Right forelimb (tissue), 1 donor: ENCODE measurements around the gene ZCCHC4.
A peak's percentile ranks its signal among the peaks of the same experiment; 100 is the strongest.
"Not testable (repeated sequence)": the region's sequence is repeated elsewhere in the genome, so short reads cannot be mapped to it uniquely, and the experiment has no call there.

ENCODE experiments used
- DNase-seq: peaks from one replicate; pipeline ENCODE4 v3.0.0-alpha.2; 2018

Gene ZCCHC4

DNA sequence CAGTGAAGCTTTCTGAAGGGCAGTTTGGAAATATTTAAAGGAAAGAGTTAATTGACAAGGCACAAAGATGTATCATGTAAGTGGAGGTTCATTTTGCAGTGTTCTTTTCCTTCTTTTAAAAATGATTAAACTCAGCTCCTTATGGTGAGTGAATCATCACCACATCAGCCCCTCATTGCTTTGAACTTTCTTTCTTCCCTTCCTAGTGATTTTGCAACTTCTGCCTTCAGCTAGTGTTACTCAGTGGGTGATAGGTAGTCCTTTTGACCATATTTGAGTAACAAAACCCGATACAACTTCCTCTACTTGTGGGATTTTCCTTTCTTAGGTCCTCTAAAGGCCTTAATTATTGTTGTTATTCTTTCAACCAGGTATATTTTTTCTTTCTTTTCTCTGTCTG is 8.2 kb downstream of the ZCCHC4 start:
- DNase-seq: no peak

DNA sequence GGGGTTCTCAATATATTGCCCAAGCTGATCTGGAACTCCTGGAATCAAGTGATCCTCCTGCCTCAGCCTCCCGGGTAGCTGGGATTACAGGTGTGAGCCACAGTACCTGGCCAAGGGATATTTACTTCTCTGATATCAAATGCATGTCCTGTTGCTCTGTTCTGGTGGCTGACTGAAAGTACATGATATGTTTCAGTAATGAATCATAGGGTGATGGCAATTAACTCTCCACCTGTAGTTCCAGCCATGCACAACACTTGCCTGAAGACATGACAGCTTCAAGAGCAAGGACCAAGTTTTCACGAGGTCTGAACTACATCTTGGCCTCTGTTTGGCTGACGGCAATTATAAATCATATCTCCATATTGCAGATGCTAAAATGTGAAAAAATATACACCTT is 9.1 kb downstream of the ZCCHC4 start:
- DNase-seq: no peak

DNA sequence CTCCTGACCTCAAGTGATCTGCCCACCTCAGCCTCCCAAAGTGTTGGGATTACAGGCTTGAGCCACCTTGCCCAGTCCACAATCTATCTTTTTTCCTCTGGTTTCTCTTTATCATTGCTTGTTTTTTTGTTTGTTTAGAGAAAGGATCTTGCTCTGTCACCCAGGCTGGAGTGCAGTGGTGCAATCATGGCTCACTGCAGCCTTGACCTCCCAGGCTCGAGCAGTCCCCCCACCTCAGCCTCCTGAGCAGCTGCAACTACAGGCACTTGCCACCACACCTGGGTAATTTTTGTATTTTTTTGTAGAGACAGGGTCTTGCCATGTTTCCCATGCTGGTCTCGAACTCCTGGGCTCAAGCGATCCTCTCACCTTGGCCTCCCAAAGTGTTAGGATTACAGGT is 15.9 kb downstream of the ZCCHC4 start:
- DNase-seq: not testable (repeated sequence)

DNA sequence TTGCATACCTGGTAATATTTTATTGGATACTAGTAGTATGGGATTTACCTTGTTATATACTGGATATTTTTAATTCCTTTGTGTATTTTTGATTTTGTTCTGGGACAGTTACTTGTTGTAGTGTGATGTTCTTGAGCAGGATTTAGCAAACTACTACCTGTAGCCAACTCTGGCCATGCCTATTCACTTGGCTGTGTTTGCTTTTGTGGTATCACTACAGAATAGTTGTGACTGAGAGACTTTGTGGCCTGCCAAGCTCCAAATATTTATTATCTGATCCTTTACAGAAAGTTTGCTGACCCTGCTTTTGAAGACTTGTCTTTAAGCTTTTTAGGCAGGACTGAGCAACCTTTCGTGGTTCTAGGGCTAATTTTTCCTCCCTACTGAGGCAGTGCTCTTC is 17.8 kb downstream of the ZCCHC4 start:
- DNase-seq: no peak

DNA sequence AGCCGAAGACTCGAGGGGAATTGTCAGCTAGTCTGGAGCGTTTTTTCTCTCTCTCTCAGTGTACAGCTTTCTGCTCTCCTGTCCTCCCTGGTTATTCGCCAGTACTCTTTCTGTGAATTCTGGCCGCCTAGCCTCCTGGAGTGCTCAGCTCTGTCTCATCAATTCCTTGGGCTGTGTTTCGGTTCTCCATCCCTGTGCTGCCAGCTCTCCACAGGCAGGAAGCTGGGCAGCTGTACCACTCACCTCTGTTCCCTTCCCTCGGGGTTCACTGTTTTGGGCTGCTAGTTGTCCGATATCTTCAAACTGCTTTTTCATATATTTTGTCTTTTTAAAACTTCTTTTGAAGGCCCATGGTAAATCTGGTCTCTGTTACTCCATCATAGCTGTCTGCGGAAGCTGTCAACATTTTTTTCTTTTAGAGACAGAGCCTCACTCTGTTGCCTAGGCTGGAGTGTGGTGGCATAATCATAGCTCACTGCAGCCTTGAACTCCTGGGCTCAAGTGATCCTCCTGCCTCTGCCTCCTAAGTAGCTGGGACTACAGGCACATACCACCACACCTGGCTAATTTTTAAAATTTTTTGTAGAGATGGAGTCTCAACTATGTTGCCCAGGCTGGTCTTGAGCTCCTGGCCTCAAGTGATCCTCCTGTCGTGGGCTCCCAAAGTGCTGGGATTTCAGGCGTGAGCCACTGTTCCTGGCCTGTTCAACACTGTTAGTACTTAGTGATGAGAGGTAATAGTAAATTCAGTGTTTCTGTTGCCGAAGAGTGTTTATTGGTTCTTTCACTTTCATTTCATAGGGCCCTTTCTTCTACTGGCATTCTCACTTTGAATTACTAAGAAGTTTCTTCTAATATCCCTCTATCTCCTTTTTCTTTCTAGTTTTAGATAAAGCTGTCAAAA is 18.6 kb downstream of the ZCCHC4 start:
- DNase-seq: no peak

DNA sequence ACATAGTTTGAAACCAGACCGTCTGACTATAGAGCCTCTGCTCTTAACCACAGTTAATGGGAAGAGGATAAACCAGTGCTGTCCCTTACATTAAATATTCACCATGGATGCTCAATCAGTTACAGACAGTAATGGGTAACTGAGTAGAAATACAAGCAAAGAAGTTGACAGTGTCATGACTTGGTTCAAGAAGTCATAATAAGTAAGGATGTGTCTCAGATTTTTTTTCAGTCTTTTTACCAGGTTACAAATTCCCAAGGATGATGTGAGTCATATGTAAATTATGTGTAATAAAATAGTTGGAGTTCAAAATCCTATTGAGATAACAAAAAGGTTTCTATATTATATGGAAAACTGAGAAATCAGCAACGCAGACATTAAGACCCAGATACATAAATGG is 31.1 kb downstream of the ZCCHC4 start:
- DNase-seq: no peak

DNA sequence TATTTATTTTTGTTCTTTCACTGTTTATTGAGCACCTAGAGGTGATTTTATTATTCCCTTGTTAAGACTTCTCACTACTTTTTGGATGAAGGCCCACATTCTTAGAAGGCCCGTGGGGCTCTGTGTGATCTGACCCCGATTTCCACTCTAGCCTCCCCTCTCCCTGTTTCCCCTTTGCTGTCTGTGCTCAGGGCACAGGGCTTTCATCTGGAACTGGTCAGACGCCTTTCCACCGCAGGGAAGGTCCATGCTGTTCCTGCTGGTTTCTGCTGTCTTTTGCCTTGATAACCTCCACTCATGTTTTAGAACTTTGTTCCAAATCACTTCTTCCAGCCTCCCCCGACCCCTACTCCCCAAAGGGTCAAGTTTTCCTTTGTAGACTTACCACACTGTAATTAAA is 33.2 kb downstream of the ZCCHC4 start:
- DNase-seq: no peak

DNA sequence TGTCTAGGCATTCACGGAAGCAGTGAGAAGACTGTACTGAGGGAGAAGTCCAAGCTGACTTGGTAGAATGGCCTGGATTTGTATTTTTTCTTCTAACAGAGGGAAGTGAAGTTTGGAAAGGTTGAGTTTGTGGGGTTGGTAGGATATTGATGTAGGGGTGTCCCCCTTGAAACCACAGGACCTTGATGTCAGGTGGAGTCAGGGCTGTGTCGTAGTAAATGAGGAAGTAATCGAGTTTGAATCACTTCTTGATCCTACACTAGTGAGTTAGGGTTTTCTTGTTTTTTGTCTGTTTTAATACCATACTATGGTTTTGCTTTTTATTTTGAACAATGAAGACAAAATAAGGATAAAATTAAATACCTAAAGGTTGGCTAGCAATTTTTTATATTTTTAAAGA is 34.3 kb downstream of the ZCCHC4 start:
- DNase-seq: no peak

DNA sequence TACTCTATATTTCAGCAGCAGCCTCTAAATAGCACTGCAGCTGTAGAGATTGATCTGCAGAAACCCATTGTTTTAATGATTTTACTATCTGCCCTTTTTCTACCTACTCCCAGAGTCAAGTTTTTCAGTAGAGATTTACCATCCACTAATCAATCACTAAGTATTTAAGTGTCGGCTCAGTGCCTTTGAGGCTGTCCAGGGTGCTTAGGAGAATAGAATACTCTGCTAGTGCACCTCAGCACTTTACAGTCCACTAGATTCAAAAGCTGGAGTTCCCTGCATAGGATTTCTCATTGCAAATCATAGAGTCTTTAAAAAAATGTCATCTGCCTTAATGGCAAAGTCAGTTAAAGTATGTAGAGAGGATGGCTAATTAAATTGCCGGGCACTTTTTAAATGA is 34.9 kb downstream of the ZCCHC4 start:
- no peak for DNase-seq

DNA sequence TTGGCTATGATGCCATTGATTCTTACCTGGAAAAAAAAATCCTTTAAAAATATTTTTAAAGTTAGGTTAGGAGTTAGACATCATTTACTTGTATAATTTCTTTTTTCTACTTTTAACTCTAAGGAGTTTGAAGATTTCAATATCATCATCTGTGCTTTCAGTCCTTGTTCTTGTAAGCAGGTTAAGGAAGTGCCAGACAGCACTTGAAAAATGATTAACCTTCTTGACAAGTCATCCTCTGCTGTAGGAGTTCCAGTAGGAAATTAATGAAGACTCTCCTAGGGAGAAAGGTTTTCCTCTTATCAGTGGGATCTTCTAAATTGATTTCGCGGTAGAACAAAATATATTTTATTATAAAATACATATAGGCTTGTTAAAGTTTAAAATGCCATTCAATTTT is 35.4 kb downstream of the ZCCHC4 start:
- DNase-seq: no peak

DNA sequence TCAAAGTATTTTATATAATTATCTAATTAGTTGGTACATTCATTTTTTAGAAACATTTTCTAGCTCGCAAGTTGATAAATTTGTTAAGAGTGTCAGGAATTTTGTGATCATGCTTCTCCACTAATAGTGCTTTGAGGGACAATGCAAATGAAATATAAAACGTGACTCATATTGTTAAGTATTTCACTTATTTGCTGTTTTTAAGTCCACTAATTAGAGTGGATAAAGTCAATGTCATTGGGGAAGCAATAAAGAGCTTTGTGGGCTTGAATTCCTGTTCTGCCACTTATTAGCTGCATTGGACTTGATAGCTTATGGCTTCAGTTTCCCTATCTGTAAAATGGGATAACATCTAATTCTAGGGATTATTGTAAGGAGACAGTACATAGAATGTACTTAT is 38.0 kb downstream of the ZCCHC4 start:
- no peak for DNase-seq

DNA sequence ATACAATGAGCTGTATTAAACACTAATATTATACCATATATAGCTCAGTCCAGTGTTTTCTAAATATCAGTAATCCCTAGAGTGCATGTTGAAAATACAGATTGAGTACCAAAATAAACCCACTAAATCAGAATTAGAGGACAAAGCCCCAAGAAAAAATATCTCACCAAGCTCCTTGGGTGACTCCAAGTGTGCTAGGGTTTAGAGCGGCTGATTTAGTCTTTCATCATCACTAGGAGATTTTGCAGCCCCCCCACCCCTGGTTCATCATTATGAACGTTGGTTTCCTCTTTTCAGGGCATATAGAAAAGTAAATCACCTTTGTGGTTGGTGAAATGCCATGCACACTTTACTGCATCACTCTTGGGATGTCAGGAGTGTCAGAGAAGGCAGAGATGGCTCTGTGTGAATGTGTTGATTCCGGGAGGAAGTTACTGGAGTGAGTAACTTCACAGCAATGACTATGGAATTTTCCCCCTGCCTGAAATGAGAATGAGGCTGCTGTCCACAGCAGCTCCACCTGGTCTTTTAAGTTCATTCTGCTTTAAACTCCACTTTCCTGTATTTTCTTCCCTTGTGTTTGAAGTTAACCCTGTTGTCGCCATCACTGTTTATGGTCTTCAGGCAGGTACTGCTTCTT is 39.3 kb downstream of the ZCCHC4 start:
- no peak for DNase-seq

DNA sequence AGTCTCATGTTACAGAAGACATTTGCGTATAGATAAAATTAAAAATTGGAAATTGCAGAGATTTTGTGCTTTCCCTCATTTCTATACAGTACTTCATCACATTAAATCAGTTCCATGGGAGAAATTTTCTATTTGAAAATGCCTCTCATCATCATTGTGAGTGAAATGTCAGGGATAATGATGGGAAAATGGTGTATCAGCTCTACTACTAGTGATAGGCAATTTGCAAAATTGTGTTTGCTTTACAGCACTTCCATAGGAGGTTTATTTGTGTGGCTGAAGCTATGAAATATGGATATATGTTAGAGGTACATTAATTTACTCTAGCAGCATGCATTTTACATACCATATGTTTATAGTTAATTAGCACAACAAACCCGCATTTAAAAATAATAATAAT is 43.5 kb downstream of the ZCCHC4 start:
- no peak for DNase-seq

DNA sequence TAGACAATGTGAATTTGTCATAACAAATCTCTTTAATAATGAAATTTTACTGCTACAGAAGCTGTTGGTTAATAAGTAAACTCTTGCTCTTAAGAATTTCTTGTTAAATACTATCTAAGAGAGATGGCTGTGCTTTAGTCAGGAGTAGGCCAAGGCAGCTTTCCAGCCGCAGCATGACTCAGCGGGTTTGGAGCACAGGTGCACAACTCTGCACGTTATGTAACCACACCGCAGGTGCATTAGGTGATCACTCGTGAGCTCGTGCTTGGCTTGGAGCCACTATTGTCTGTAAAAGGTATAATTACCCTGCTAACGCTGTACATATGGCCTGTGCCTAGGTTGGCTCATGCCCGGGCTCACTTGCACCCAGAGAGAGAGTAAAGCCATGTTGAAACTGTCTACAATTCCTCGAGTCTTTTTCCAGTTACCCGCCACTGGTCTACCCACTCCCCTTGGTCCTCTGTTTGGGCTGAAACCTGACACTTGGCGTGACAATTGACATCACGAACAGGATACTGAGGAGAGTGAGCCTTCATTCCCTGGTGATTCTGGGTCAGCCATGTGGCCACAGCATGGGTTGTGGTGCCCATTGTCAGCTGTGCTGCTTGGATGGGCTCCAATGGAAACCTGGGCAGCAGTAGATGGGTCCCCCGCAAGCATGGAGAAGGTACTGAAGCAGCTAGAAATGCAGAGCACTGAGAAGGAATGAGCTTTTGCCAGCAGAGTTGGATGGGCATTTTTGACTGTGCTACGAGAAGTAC is 46.1 kb downstream of the ZCCHC4 start:
- no peak for DNase-seq

DNA sequence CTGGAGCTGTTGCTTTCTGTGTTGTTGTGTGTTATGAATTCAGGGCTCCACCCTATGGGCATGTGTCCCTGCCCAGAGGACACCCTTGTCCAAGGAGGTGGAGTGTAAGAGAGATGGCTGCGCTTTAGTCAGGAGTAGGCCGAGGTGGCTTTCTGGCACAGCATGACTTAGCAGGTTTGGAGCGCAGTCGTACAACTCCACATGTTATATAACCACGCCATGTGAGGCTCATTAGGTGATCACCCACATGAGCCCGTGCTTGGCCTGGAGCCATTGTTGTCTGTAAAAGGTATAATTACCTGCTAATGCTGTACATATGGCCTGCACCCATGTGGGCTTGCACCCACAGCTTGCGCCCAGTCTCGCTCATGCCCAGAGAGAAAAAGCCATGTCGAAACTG is 48.7 kb downstream of the ZCCHC4 start:
- DNase-seq: no peak

DNA sequence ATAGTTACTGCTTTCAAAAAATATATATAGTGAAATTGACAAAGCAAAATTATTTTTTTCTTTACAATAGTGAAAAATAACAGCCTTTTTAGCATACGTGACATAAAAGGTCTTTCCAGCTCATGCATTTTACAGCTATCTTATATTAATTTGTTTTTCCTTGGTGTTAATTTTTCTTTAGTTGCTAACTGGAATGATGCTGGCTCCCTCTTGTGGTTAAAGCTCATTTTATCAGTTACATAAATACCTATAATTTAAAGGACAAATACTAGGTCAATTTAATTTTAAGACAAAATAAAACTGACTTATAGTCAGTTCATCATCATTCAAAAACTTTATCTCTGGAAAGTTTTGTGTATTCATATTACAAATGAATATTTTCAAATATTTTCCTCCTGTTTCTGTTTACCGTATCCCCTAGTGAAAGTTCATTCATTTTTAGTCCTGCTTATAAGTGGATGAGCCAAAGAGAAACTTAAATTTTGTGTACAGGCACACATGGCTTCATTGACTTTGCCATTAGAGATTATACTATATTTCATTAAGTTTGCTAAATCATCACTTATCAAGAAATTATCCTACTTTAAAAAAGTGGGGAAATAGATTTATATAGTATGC is 54.5 kb downstream of the ZCCHC4 start:
- no peak for DNase-seq

DNA sequence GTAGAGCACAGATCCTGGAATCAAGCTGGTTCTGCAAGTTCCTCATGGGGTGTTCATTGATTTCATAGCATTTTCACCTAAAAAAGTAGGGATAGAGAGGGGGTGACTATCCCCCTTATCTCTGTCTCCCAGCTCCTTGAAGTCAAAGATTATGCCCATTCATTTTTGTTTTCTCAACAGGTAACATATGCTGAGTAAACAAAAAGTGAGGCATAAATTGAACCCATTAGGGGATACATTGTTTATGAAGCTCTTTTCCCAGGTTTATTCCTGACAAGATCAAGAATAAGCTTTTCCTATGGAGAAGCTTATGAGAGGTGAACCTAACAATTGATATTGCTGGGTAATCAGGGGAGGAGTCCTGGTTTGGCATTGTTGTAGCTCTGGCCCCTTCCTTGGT is 55.3 kb downstream of the ZCCHC4 start:
- no peak for DNase-seq

DNA sequence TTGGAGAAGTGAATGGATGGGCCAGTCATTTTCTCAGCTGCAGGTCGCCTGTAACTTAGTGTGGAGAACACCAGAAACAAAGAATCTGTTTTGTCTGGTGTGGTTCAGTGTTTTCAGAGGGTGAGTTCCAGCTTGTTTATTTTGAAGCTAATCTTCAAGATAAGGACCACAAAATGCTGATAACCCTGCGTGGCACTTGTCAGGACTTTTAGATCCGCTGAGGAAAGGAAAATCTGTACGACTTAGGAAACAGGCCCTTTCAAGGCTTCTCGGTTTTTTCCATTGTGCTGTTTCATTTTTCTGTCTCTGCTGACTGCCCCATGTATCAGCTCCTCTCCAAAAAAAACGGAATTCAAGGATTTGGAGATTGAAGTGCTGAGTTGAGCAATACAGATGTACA is 55.7 kb downstream of the ZCCHC4 start:
- DNase-seq: no peak

DNA sequence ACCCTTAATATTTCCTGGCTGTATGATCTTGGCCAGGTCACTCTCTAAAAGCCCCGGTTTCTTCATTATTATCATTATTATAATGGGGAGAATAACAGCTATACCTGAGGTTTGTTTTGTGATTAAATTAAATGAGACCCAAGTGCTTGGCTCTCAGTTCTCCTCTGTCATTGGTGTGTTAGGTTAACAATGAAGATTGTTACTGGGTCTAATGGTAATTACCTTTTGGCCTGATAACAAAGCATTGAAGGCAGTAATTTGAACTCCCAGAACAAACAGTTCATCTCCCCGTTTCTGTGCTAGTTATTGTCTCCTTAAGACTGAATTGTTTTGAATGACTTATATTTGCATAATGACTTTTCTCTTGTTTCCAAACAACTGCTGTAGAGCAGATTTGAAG is 57.7 kb downstream of the ZCCHC4 start:
- DNase-seq: no peak

DNA sequence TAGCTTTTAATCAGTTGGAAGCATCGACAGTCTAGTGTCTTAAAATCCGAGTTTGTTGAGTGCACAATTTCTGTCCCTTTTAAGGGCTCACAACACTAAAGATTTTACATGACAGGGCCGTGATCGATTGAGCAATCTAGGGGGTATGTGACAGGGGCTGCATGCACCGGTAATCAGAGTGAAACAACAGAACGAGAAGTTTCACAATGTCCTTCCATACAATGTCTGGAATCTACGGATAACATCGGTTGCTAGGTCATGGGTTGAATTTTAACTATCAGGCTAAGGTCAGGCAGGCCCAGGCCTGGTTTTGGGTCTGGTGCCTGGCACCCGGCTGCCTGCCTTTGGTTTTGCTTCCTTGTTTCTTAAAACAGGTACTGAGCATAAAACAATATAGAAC is 60.0 kb downstream of the ZCCHC4 start:
- DNase-seq: not testable (repeated sequence)

DNA sequence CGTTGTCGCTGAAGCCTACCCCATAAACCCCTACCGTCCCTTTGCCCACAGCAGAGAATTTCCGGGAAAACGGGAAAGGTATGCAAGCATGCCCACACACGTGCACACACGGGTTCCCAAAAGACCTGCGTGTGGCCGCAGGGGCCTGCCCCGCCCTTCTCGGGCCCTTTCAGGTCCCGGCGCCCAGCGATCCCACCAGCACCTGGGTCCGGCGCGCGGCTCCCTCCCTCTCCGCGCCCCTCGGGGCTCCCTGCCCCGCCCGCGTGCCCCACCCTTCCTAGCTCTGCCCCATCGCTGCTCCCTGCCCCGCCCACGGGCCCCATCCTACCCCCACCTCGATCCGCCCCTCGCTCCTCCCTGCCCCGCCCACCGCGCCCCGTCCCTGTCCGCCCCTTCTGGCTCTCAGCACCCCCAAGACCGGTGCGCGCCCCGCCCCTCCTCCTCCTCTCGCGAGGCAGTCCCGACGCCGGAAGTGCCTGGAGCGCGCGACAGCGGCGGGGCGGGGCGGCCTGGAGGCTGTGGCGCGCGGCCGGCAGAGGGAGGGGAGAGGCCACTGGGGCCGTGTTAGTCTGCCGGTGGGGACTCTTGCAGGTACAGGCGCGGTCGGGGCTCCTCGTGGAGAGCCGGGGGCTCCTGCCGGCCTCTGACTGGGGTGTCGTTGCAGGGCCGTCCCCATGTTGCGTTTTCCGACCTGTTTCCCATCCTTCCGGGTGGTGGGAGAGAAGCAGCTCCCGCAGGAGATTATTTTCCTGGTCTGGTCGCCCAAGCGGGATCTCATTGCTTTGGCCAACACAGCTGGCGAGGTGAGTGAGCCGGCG is 64.4 kb downstream of the ZCCHC4 start, which contains the start of gene ANAPC4:
Gene ANAPC4, plus strand, starts transcription at position 510 of the 818 bp plus-strand sequence. Its CDS starts 165 bp downstream, at position 675.
- peak; percentile 95 for DNase-seq
